Endodermal cell (in vitro differentiated cells): ENCODE results near the gene PRDM5. TPM values are rescaled to one million over a fixed set of nuclear protein-coding genes. Genes with fewer than 3 reads are reported as not detected.

ENCODE experiments used
- DNase-seq: peaks from one replicate; pipeline ENCODE4 v3.0.0-alpha.2; 2017
- H3K27ac ChIP-seq: 2 replicates; pipeline ENCODE4 v1.5.1; 2013; ENCODE audit warnings: mild to moderate bottlenecking, low read depth, low read length, moderate library complexity
- H3K27me3 ChIP-seq: 2 replicates; pipeline ENCODE4 v1.6.1; 2013; ENCODE audit warnings: mild to moderate bottlenecking, low read length, moderate library complexity; ENCODE audit not compliant: insufficient read depth, control insufficient read depth, poor library complexity, severe bottlenecking
- H3K36me3 ChIP-seq: 2 replicates; pipeline ENCODE4 v1.7.0; 2013; ENCODE audit warnings: mild to moderate bottlenecking, low read length, moderate library complexity; ENCODE audit not compliant: control insufficient read depth, insufficient read depth
- H3K4me1 ChIP-seq: one replicate; pipeline ENCODE4 v1.7.0; 2013; ENCODE audit warnings: low read length; ENCODE audit not compliant: control insufficient read depth, insufficient read depth
- H3K4me3 ChIP-seq: 2 replicates; pipeline ENCODE4 v1.5.1; 2013; ENCODE audit warnings: mild to moderate bottlenecking, low read length, moderate library complexity
- H3K9ac ChIP-seq: 2 replicates; pipeline ENCODE4 v1.6.1; 2013; ENCODE audit warnings: mild to moderate bottlenecking, low read length, moderate library complexity; ENCODE audit not compliant: poor library complexity, severe bottlenecking; ENCODE audit errors: extremely low read depth
- H3K9me3 ChIP-seq: 2 replicates; pipeline ENCODE4 v1.6.1; 2013; ENCODE audit warnings: mild to moderate bottlenecking, low read length, moderate library complexity; ENCODE audit not compliant: control insufficient read depth
- H3K27ac Mint-ChIP-seq: 2 replicates; pipeline ENCODE4 v1.8.0; 2020; ENCODE audit warnings: mixed read lengths
- H3K27me3 Mint-ChIP-seq: 2 replicates; pipeline ENCODE4 v1.8.0; 2021; ENCODE audit warnings: mild to moderate bottlenecking, mixed read lengths; ENCODE audit not compliant: insufficient read depth
- H3K36me3 Mint-ChIP-seq: 2 replicates; pipeline ENCODE4 v1.8.0; 2020; ENCODE audit warnings: low read depth, mixed read lengths
- H3K4me1 Mint-ChIP-seq: 2 replicates; pipeline ENCODE4 v1.8.0; 2020; ENCODE audit warnings: mixed read lengths
- H3K4me3 Mint-ChIP-seq: 2 replicates; pipeline ENCODE4 v1.8.0; 2020; ENCODE audit warnings: mild to moderate bottlenecking, moderate library complexity, mixed read lengths
- H3K9me3 Mint-ChIP-seq: 2 replicates; pipeline ENCODE4 v1.8.0; 2020; ENCODE audit warnings: mild to moderate bottlenecking, mixed read lengths
- CTCF ChIP-seq: fragments of 200-600 bp; sonication (generic); conservative IDR thresholded peaks from 2 replicates; pipeline ENCODE4 v1.5.0; 2021; ENCODE audit warnings: antibody characterized with exemption, mild to moderate bottlenecking
- WGBS, 2 experiments: methylation state at CpG; one replicate each; pipeline versions ENCODE4 v1.1.5 to v1.1.7; 2013; ENCODE audit warnings: missing lambda C conversion rate in 2 of 2, mixed read lengths in 1 of 2; ENCODE audit not compliant: insufficient coverage in 1 of 2, insufficient read length in 1 of 2; 5-methylcytosine and 5-hydroxymethylcytosine counted together
- total RNA-seq, 2 donors: library from RNA; stranded (reverse); fragmentation: NEBNext Ultra II Directional in 1 of 2; extraction: Animal tissue kit (Norgen Biotek cat#: 25700) in 1 of 2; gene quantifications; 2 replicates in 1 of 2; 3 replicates in 1 of 2; pipeline ENCODE4 v1.2.1, GENCODE V29; 2021

PRDM5 gene
- total RNA-seq, 2 donors from 2014 or later = 18.3 to 19.1 TPM

DNA sequence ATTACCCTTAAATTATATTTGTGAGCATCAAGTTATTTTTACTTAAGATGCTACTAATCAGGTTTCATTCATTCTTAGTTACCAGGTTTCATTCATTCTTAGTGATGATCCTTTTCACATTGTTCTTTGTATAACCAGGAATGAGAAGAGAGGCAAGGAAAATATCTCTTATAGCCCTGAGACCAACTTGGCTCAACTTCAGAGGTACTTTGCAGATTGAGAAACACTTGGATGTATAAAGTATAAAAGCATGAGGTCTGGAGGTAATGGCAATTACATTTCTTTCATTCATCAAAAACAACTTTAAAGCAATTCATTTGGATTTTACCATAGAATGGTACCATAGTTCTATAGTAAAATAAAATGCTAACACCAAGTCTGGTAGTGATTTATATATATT, 231.0 kb downstream of the PRDM5 start:
- H3K27me3 ChIP-seq = no peaks in the 10 kb centered on the region

GRCh38 chr4:120691106-120691505, 231.4 kb downstream of the PRDM5 start:
- Histone ChIP-seq H3K27me3 (no peaks in the 10 kb centered on the region), H3K36me3 (no peaks in the 10 kb centered on the region), H3K9ac (no peak overlapping the region), H3K4me3 (no peak overlapping the region), H3K9me3 (no peaks in the 10 kb centered on the region), H3K27ac (no peak overlapping the region), H3K4me1 (no peaks in the 10 kb centered on the region)
- Mint-ChIP-seq H3K27me3 (no peaks in the 10 kb centered on the region), H3K36me3 (no peaks in the 10 kb centered on the region), H3K4me3 (no peak overlapping the region), H3K9me3 (no peaks in the 10 kb centered on the region), H3K4me1 (no peaks in the 10 kb centered on the region), H3K27ac (no peak overlapping the region)
- TF ChIP-seq CTCF = no peak
- no peak for DNase-seq

More for the DNA sequence above, 231.0 kb downstream of the PRDM5 start:
- Histone ChIP-seq H3K4me3 (no peak overlapping the region), H3K9ac (no peak overlapping the region), H3K9me3 (no peaks in the 10 kb centered on the region), H3K36me3 (no peaks in the 10 kb centered on the region), H3K27ac (no peak overlapping the region), H3K4me1 (no peaks in the 10 kb centered on the region)
- Mint-ChIP-seq H3K4me1 (no peaks in the 10 kb centered on the region), H3K4me3 (no peak overlapping the region), H3K27ac (no peak overlapping the region), H3K36me3 (no peaks in the 10 kb centered on the region), H3K9me3 (no peaks in the 10 kb centered on the region), H3K27me3 (no peaks in the 10 kb centered on the region)
- TF ChIP-seq CTCF = no peak
- DNase-seq = no peak

- H3K27me3 Mint-ChIP-seq = no peaks in the 10 kb centered on the region
- no peak for TF ChIP-seq CTCF
- no peak overlapping the region for H3K27ac Mint-ChIP-seq
- H3K9ac ChIP-seq = no peak overlapping the region
- no peaks in the 10 kb centered on the region for H3K4me1 Mint-ChIP-seq
- no peaks in the 10 kb centered on the region for H3K4me1 ChIP-seq
- no peak overlapping the region for H3K4me3 ChIP-seq
- H3K9me3 ChIP-seq = no peaks in the 10 kb centered on the region
- no peak overlapping the region for H3K27ac ChIP-seq
- no peak overlapping the region for H3K4me3 Mint-ChIP-seq
- H3K9me3 Mint-ChIP-seq = no peaks in the 10 kb centered on the region
- H3K36me3 Mint-ChIP-seq = no peaks in the 10 kb centered on the region
- DNase-seq = no peak
- no peaks in the 10 kb centered on the region for H3K27me3 ChIP-seq
- H3K36me3 ChIP-seq = no peaks in the 10 kb centered on the region
- WGBS, 2 experiments = 90 to 95% methylated on average over 1 to 3 of the region's 3 CpGs
These were observed 233.7 kb downstream of the PRDM5 start for GRCh38 chr4:120688791-120689190.
